ENCODE measurements around the gene RAB15. TPM values are rescaled to one million over a fixed set of nuclear protein-coding genes. Genes with fewer than 3 reads are reported as not detected.
A peak's percentile ranks its signal among the peaks of the same experiment; 100 is the strongest.
"Not testable (repeated sequence)": the region's sequence is repeated elsewhere in the genome, so short reads cannot be mapped to it uniquely, and the experiment has no call there.

Gene RAB15
- total RNA-seq, 1 donor from 2014 or later, result 98.4 TPM

- Mint-ChIP-seq H3K4me1 (ENCODE audit: low read depth) (peaks cover 59% of the 10 kb centered on the region), H3K36me3 (ENCODE audit: low read depth) (peaks cover 5% of the 10 kb centered on the region), H3K27me3 (ENCODE audit: low read depth) (no peaks in the 10 kb centered on the region), H3K4me3 (ENCODE audit: unreplicated experiment) (no peak overlapping the region), H3K9me3 (ENCODE audit: low read depth) (peaks cover 8% of the 10 kb centered on the region), H3K27ac (ENCODE audit: unreplicated experiment) (peak overlapping the region; percentile 86)
- TF ChIP-seq, protein P1, sequence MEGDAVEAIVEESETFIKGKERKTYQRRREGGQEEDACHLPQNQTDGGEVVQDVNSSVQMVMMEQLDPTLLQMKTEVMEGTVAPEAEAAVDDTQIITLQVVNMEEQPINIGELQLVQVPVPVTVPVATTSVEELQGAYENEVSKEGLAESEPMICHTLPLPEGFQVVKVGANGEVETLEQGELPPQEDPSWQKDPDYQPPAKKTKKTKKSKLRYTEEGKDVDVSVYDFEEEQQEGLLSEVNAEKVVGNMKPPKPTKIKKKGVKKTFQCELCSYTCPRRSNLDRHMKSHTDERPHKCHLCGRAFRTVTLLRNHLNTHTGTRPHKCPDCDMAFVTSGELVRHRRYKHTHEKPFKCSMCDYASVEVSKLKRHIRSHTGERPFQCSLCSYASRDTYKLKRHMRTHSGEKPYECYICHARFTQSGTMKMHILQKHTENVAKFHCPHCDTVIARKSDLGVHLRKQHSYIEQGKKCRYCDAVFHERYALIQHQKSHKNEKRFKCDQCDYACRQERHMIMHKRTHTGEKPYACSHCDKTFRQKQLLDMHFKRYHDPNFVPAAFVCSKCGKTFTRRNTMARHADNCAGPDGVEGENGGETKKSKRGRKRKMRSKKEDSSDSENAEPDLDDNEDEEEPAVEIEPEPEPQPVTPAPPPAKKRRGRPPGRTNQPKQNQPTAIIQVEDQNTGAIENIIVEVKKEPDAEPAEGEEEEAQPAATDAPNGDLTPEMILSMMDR (IDR thresholded peaks at IDR 0.05), result no peak
- no peak for DNase-seq (ENCODE audit: low spot score)
Measured at GRCh38 chr14:64918216-64918615, 53.9 kb downstream of the RAB15 start.

DNA sequence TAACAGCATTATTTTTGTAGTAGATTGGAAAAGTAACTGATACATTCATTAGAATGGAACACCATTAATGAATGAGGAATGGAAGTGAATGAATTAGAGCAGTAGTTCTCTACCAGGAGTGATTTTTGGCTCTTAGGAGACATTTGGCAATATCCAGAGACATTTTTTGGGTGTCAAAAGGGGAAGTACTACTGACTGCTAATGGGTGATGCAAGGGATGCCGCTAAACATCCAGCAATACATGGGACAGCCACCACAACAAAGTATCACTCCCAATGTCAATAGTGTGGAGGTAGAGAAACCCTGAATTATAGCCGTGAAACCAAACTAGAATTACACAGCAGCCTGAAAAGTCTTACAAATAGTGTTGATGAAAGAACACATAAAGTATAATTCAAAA is 56.3 kb downstream of the RAB15 start:
- H3K4me1 Mint-ChIP-seq (ENCODE audit: low read depth), result peaks cover 65% of the 10 kb centered on the region
- no peaks in the 10 kb centered on the region for H3K27me3 Mint-ChIP-seq (ENCODE audit: low read depth)
- H3K36me3 Mint-ChIP-seq (ENCODE audit: low read depth), result peaks cover 5% of the 10 kb centered on the region
- DNase-seq (ENCODE audit: low spot score), result no peak
- TF ChIP-seq, protein P1 (IDR thresholded peaks at IDR 0.05), result no peak
- H3K9me3 Mint-ChIP-seq (ENCODE audit: low read depth), result peaks cover 3% of the 10 kb centered on the region
- peak overlapping the region; percentile 99 for H3K27ac Mint-ChIP-seq (ENCODE audit: unreplicated experiment)
- peak overlapping the region; percentile 84 for H3K4me3 Mint-ChIP-seq (ENCODE audit: unreplicated experiment)

DNA sequence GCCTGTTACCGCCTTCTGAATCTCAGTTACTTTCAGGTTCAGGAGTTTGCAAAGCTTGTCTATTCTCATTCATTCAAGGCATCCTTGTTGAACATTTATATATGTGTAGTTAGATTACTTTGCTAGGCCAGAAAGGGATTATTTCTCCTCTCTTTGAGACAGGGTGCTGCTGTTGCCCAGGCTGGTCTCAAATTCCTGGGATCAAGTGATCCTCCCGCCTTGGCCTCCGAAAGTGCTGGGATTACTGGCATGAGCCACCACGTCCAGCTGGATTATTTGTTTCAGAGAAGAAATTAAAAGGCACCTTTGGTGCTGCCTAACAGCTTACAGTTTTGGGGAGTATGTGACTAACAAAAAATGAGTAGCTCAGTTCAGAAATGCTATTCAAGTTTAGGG is 57.1 kb downstream of the RAB15 start:
- peak overlapping the region; percentile 99 for H3K27ac Mint-ChIP-seq (ENCODE audit: unreplicated experiment)

DNA sequence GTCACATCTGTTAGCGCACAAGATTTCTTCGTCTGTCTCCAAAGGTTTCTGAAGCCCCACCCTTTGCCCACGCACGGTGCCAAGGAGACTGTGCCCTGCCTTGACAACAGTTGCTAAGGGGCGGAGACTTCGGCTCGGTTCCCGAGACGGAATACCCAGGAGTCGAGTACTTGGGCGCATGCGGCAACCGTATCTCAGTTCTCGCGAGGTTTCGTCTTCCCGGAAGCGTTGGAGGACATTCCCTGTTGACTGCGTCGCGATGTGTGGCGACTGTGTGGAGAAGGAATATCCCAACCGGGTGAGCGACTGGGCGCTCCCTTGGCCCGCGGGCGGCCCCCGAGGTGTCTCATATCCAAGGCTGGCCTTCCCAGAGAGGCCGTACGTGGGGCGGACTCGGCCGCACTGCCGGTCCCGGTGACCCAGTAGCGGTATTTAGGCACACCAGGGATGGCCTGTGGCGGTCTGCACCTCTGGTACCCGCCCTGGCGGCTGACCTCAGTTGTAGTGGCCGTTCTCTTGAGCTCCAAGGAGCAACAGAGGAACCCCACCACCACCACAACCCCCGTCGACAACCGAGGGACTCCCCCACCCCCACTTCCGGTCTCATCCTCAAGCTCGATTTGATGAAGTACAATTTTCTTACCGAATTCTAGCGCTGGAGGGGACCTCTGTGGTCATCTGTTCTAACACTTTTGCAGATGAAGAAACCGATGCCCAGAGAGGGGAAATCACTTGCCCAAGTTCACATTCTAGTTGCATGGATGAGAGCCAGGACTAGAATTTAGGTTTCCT is 57.7 kb downstream of the RAB15 start, which contains the start of gene CHURC1:
Gene CHURC1, plus strand, starts transcription at position 219 of the 792 bp plus-strand sequence. Its CDS starts 41 bp downstream, at position 260.
- H3K4me1 Mint-ChIP-seq (ENCODE audit: low read depth), result peaks cover 51% of the 10 kb centered on the region
- H3K36me3 Mint-ChIP-seq (ENCODE audit: low read depth), result peaks cover 5% of the 10 kb centered on the region
- peak within 1 kb of the TSS; percentile 99 for H3K27ac Mint-ChIP-seq (ENCODE audit: unreplicated experiment)
- peak; percentile 99 for DNase-seq (ENCODE audit: low spot score)
- peak within 1 kb of the TSS; percentile 84 for H3K4me3 Mint-ChIP-seq (ENCODE audit: unreplicated experiment)
- peaks cover 3% of the 10 kb centered on the region for H3K9me3 Mint-ChIP-seq (ENCODE audit: low read depth)
- TF ChIP-seq, protein P1 (IDR thresholded peaks at IDR 0.05), result no peak
- peaks cover 2% of the 10 kb centered on the region for H3K27me3 Mint-ChIP-seq (ENCODE audit: low read depth)

More for the DNA sequence above, 57.1 kb downstream of the RAB15 start:
- no peak for DNase-seq (ENCODE audit: low spot score)
- TF ChIP-seq, protein P1 (IDR thresholded peaks at IDR 0.05), result no peak
- peaks cover 3% of the 10 kb centered on the region for H3K9me3 Mint-ChIP-seq (ENCODE audit: low read depth)
- H3K27me3 Mint-ChIP-seq (ENCODE audit: low read depth), result peaks cover 2% of the 10 kb centered on the region
- peaks cover 5% of the 10 kb centered on the region for H3K36me3 Mint-ChIP-seq (ENCODE audit: low read depth)
- H3K4me1 Mint-ChIP-seq (ENCODE audit: low read depth), result peaks cover 57% of the 10 kb centered on the region
- peak overlapping the region; percentile 84 for H3K4me3 Mint-ChIP-seq (ENCODE audit: unreplicated experiment)

- not testable (repeated sequence) for DNase-seq (ENCODE audit: low spot score); H3K9me3 Mint-ChIP-seq (ENCODE audit: low read depth); H3K36me3 Mint-ChIP-seq (ENCODE audit: low read depth); H3K27me3 Mint-ChIP-seq (ENCODE audit: low read depth)
- peak overlapping the region; percentile 99 for H3K27ac Mint-ChIP-seq (ENCODE audit: unreplicated experiment)
- peaks cover 44% of the 10 kb centered on the region for H3K4me1 Mint-ChIP-seq (ENCODE audit: low read depth)
- H3K4me3 Mint-ChIP-seq (ENCODE audit: unreplicated experiment), result peak overlapping the region; percentile 84
Measured at GRCh38 chr14:64913477-64913876, 58.7 kb downstream of the RAB15 start.
